Epithelial cell of proximal tubule (primary cell): Measurements from ENCODE around the gene LDLRAD4. TPM values are rescaled to one million over a fixed set of nuclear protein-coding genes. Genes with fewer than 3 reads are reported as not detected.

Experiments used
- DNase-seq: peaks from one replicate; pipeline ENCODE4 v3.0.0-alpha.2; 2011; ENCODE audit warnings: low read depth
- H3K4me3 ChIP-seq: 2 replicates; pipeline ENCODE4 v1.5.1; 2011; ENCODE audit warnings: low read depth, mild to moderate bottlenecking, low read length
- total RNA-seq: library from RNA; depleted of rRNA; stranded (reverse); fragments of >200 nt; gene quantifications from 2 replicates; pipeline ENCODE4 v1.2.3, GENCODE V29; 2015
- TF ChIP-seq, protein P1 (sequence below): conservative IDR thresholded peaks from 2 replicates; pipeline ENCODE4 v1.5.1; 2012; ENCODE audit warnings: low read depth, mild to moderate bottlenecking, low read length

LDLRAD4 gene
- total RNA-seq, 1 donor from 2014 or later, result under 0.01 TPM

- TF ChIP-seq, protein P1, sequence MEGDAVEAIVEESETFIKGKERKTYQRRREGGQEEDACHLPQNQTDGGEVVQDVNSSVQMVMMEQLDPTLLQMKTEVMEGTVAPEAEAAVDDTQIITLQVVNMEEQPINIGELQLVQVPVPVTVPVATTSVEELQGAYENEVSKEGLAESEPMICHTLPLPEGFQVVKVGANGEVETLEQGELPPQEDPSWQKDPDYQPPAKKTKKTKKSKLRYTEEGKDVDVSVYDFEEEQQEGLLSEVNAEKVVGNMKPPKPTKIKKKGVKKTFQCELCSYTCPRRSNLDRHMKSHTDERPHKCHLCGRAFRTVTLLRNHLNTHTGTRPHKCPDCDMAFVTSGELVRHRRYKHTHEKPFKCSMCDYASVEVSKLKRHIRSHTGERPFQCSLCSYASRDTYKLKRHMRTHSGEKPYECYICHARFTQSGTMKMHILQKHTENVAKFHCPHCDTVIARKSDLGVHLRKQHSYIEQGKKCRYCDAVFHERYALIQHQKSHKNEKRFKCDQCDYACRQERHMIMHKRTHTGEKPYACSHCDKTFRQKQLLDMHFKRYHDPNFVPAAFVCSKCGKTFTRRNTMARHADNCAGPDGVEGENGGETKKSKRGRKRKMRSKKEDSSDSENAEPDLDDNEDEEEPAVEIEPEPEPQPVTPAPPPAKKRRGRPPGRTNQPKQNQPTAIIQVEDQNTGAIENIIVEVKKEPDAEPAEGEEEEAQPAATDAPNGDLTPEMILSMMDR, result no peak
- no peak for DNase-seq
- no peak overlapping the region for H3K4me3 ChIP-seq
These were observed 318.6 kb downstream of the LDLRAD4 start for GRCh38 chr18:13537022-13537780.

DNA sequence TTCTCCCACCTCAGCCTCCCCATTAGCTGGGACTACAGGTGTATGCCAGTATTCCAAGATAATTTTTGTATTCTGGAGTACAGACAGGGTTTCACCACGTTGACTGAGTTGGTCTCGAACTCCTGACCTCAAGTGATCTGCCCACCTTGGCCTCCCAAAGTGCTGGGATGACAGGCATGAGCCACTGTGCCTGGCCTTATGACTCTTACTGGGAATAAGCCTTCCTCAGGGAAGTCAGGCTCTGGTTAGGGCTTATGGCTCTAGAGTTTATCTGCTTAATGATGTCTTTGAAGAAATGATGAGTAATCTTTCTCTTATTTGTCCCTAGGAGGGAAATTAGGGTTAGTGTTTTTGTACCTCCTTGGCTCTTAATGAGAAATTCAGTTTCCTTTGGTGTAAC is 320.1 kb downstream of the LDLRAD4 start:
- TF ChIP-seq, protein P1, result no peak
- H3K4me3 ChIP-seq, result no peak overlapping the region
- no peak for DNase-seq

GRCh38 chr18:13539050-13539449 is 320.5 kb downstream of the LDLRAD4 start:
- H3K4me3 ChIP-seq, result no peak overlapping the region
- DNase-seq, result no peak
- TF ChIP-seq, protein P1, result no peak

DNA sequence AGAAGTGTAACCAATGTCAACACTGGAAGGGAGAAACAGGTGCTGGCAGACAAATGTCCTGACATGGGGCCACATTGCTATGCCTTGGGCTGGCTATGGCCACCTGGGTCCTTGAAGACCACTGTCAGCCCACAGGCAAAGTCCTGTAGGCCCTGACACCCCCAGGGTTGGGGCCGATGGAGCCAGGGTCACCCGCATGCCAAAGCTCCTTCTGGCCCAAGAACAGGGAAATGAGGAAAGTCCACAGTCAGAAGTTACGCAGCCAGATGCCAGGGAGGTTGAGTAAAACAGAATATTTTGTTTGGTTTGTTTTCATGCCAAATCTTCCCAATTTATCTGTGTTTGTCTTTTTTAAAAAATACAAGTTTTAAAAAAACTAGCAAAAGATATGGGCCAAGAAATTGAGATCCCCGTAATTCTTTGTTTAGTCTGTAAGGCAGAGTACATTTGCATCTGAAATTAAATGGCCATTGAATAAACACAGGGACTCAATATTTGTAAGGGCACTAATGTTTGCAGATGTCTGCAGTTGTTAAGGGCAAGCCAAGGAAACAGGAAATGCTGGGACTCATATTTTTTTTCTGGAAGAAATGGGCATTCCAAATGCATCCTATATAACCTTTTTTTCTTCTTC is 321.4 kb downstream of the LDLRAD4 start:
- TF ChIP-seq, protein P1, result no peak

GRCh38 chr18:13540477-13541182 is 322.1 kb downstream of the LDLRAD4 start:
- no peak for DNase-seq
- TF ChIP-seq, protein P1, result no peak
- H3K4me3 ChIP-seq, result no peak overlapping the region

More for the DNA sequence above, 321.4 kb downstream of the LDLRAD4 start:
- no peak for DNase-seq
- no peak overlapping the region for H3K4me3 ChIP-seq

- TF ChIP-seq, protein P1, result no peak
- no peak for DNase-seq
- H3K4me3 ChIP-seq, result no peak overlapping the region
These were observed 323.3 kb downstream of the LDLRAD4 start for GRCh38 chr18:13541621-13542519.
